Activated T-cell treated with anti-CD3 and anti-CD28 coated beads for 24 hours (primary cell): ENCODE data around the gene FBLN1.
"Not testable (repeated sequence)": the region's sequence is repeated elsewhere in the genome, so short reads cannot be mapped to it uniquely, and the experiment has no call there.

ENCODE experiments used
- DNase-seq: peaks from one replicate; pipeline ENCODE4 v3.0.0-alpha.2; 2020; ENCODE audit warnings: low read depth

The FBLN1 gene

DNA sequence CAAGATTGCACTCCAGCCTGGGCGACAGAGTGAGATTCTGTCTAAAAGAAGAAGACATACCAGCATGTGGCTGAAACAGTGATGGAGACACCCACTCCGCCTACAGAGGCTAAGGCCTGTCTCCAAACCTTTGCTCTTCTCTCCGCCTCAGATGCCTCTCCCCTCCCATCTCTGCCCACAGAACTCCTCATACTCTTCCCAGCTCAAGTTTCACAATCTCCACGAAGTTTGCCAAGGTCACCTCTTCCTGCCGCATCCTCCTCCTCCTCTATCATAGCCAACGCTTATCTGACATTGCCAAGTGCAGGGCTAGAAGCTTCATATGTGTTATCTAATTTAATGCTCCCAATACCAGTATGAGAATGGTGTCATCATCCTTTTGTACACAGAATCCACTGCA, 25.9 kb upstream of the FBLN1 start:
- no peak for DNase-seq

DNA sequence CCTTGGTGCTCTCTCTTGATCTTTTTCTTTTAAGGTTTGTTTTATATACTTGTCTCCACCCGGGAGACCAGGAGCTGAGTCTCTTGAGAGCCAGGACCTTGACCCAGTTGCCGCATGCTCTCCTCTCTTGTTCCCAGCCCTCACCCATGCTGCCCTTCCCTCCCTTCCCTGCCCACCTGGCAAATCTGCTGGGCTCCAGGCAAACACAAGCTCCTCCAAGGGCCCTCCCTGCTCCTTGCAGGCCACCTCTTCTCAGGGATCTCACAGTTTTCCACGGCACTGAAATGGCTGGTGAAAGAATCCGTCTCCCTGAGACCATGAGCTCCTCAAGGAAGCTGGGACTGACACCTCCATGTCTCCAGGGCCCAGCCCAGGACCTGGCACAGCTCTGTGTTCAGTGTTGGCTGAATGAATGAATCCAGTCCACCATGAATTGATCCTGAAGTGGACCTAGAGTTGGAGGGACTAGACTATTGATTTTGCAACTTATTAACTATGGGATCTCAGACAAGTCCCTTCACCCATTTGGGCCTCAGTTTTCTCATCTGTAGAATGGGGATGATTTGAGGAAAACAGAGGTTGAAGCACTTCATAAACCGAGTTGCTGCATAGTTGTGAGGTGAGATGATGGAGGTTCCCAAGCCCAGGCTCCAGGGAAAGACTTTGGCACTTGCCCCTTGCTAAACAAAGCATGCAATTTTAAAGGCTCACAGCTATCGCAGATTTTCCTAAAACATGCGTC, 25.1 kb upstream of the FBLN1 start:
- no peak for DNase-seq

DNA sequence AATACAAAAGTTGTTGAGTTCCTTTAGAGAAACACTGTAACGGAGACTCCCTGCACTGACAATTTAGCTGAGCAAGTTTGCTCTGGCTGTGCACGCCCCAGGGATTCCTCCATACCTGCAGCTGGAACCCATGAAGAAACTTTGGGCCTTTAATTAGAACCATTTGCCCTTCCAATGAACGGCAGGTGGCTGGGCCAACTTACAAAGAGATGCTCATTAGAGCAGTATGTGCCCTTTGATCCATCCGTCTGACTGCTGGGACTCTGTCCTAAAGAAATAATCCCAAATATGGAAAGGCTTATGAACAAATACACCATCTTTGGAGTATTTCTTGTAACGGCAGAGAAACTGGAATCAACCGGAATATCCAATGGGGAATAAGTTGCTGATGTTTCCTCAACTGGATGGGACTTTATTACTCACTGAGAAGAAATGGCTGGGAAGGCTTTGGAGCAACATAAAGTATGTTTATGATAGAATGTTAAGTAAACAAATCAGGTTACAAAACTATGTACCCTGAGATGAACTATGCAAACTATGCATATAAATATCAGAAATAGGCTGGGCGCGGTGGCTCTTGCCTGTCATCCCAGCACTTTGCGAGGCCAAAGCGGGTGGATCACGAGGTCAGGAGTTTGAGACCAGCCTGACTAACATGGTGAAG, 24.4 kb upstream of the FBLN1 start:
- DNase-seq = no peak

DNA sequence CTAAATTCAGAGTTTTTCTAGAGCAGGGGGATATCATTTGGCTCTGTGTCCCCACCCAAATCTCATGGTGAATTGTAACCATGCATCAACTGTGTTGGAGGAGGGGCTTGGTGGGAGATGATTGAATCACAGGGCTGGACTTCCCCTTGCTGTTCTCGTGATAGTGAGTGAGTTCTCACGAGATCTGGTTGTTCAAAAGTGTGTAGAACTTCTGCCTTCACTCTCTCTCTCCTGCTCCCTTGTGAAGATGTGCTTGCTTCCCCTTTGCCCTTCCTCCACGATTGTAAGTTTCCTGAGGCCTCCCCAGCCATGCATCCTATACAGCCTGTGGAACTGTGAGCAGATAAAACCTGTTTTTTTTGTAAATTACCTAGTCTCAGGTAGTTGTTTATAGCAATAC, 22.0 kb upstream of the FBLN1 start:
- DNase-seq = no peak

DNA sequence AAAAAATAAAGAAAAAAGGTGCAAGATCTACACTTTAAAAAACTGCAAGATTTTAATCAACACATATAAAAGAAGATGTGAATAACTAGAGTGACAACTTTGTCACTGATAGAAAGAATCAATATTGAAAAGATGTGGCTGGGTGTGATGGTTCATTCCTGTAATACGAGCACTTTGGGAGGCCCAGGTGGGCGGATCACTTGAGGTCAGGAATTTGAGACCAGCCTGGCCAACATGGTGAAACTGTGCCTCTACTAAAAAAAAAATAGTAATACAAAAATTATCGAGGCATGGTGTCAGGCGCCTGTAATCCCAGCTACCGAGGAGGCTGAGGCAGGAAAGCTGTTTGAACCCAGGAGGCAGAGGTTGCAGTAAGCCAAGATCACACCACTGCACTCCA, 21.0 kb upstream of the FBLN1 start:
- no peak for DNase-seq

DNA sequence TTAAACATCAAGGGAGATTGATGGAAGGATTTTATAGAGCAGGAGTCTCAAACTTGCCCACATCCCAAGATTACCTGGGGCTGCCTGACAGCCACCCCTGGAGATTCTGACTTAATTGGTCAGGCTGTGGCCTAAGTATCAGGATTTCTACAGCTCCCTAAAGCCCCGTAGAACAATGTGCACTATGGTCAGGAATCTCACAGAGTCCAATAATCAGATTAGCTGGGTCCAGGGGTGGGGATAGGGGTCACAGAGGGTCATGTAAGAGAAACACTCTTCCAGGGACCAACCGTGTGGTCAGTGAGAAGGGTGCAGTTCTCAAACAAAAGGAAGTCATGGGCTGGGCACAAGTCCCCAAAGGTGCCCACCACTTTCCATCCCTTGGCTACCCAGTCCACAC, 20.5 kb upstream of the FBLN1 start:
- DNase-seq = no peak

DNA sequence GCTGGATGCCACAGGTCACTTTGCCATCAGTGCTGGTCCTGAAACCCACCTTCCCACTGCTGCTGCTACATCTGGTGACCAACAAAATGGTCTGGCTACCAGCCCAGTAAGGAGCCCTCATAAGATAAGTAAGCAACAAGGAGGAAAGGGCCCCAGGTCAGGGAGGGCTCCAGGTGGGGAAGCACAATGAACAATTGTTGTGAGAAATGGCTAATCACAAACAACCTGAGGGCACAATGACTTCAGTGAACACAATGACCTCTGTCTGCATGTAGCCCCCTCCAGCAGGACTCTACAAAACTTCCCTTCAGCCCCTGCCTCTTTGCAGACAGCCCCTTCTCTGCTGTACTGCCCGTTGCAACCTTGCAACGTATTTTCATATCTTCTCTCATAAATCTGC, 19.4 kb upstream of the FBLN1 start:
- no peak for DNase-seq

DNA sequence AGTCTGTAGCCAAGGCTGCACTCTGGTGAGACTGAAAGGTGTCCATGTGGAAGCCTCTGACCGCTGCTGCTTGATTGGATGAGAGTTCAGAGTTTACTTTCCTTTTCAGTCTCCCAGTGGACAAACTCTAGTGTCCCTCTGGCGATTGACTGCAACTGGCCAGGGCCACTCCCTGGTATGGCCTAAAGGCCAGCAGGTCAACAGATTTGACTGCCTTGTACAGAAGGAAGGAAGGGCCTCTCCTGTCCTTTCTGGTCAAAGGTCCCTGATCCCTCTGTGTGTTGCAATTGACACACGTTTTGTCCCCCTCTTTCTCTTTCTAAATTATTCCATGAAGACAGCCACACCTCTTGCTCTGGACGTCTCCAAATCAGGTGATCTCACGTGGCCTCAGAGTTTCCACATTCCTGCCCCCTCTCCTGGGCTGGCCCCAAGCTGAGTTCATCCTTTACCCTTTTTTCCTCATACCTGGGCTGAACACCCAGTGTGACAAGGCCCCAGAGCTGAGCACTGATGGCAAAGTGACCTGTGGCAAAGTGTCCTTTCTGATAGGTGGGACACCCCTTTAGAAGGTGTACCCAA, 18.7 kb upstream of the FBLN1 start:
- no peak for DNase-seq

DNA sequence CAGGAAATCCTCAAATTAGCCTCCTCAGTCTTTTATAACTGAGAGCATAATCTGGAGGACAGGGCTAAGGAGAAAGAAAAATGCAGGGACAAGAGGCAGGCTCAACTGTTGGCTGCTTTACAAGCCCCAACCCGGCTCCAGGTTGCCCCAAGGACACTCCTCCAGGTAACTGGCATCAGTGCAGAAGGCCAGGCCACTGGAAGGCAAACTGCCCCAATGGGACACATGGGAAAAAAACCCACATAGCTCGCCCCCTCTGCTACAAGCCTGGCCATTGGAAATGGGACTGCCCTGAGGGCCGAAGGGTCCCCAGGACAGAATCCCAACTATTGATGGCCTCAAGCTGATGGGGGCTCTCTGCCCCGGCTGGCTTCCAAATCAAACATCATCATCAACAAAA, 17.9 kb upstream of the FBLN1 start:
- DNase-seq = no peak

DNA sequence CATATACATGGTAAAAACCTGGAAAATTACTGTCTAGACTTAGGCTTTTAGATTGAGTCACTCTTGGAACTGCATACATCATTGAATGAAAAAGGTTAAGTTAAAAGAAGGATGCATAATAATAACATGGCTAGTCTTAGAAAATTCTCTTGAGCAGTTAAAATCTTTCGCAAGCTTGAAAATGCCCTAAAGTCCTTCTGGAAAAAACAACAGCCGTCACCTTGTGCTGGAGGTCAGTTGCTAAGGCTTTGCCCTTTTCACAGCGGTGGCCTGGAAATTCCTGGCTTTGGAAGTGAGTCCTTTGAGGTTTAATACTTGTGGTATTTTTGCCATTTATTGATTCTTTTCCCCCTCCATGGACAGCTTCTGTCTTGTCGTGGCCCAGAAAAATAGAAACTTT, 17.4 kb upstream of the FBLN1 start:
- DNase-seq = no peak

DNA sequence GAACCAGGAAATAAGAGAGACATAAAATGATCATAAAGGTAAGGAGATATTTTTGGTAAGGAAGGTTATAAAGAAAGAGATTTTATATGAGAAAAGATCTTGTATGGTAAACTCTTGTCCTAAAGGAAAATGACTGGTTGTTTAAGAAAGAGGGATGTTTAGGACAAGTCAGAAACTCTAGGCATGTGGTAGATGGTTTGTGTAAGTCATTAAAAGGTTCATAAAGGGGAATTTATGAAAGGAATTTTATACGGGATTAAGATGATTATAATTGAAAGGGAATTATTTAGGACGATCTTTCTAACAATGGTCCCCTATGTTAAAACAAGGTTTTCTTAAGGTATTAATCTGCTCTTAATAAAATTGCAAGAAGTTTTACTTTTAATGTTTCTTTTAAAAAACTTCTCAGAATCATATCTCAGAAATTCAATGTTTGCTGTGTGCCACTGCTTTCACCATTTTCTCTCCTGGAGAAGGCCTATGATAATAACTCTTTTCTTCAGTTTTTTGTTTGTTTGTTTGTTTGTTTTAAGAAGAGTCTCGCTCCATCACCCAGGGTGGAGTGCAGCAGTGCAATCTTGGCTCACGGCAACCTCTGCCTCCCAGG, 13.8 kb upstream of the FBLN1 start:
- DNase-seq = no peak

DNA sequence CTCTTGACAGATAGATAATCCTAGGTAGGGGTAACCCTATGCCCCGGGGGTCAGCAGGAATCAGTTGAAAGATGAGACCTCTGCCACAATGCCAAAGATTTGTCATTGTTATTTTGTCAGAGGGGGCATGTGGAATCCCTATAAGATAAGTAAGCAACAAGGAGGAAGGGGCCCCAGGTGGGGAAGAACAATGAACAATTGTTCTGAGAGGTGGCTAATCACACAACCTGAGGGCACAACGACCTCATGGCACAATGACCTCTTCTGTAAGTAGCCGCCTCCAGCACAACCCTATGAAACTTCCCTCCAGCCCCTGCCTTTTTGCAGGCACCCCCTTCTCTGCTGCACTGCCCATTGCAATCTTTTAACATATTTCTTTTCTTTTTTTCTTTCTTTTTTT, 11.8 kb upstream of the FBLN1 start:
- DNase-seq = no peak

DNA sequence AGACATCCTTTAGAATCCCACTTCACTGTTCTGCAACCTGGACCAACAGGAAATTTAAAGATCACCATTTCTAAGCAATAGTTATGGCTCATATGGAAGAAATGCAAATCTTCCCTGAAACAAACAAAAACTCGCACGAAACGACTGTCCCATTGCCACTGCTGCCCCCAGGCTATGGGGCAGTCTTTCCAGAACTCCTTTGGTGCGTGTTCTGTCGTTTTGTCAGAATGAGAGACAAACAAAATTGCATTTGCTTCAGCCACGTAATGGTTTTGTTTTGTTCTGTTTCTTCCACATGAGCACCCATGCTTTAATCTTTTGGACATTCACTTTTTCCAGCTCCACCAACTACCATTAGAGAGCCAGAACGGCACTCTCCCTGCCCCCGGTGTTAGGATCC, 10.8 kb upstream of the FBLN1 start:
- no peak for DNase-seq

DNA sequence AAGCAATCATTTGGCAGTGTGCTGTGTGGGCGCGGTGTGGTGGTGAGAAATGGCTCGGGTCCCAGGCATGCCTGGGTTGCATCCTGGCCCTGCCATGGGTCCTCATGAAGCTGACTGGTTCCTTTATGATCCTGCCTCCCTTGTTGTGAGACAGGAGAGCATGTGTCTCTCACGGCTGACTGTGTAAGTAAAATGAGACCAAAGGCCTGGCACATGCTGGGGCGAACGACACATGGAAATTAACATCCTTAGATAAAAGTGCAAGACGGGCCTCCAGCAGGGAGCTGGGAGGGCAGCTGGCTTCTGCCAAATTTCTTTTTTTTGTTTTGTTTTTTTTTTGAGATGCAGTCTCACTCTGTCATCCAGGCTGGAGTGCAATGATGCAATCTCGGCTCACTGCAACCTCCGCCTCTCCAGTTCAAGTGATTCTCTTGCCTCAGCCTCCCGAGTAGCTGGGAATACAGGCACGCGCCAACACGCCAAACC, 9.4 kb upstream of the FBLN1 start:
- DNase-seq = no peak

DNA sequence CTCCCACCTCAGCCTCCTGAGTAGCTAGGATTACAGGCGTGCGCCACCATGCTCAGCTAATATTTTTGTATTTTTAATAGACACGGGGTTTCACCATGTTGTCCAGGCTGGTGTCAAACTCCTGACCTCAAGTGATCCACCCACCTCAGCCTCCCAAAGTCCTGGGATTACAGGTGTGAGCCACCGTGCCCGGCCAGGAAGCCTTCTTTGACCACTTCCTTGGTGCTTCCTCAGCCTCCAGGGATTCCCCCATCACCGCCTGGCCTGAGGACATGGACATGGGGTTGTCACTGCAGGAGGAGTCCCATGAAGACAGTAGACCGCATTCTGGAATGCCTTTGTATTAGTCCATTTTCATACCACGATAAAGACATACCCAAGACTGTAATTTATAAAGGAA, 8.4 kb upstream of the FBLN1 start:
- DNase-seq = not testable (repeated sequence)

DNA sequence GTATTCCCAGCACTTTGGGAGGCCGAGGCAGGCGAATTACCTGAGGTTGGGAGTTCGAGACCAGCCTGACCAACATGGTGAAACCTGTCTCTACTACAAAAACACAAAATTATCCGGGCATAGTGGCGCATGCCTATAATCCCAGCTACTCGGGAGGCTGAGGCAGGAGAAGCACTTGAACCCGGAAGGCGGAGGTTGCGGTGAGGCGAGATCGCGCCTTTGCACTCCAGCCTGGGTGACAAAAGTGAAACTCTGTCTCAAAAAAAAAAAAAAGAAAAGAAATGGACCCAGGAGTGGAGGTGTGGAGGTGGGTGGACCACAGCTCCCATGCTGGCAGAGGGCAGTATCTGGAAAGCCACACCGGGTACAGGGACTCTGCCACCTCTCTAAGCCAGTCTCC, 7.1 kb upstream of the FBLN1 start:
- DNase-seq = not testable (repeated sequence)

DNA sequence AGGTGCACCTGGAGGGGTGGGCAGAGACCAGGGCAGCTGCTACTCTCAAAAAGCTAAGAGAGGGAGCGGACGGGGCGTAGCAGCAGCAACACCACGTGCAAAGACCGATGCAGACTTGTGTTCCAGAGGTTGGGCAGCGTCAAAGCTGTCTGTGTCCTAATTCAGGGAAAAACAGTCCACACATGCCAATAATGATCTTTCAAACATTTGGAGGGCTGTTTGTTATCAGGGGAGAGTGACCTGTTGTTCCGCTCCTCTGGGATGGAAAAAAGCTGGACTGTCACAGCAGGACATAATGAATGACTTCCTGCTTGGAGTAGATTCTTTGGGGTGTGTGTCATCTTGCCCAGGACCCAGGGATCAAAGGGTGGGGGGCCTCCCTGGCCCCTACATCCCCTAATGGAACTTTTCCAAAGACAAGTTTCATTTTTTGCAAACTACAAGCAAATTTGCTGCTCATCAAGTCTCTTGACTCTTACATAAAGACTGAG, 6.2 kb upstream of the FBLN1 start:
- no peak for DNase-seq

DNA sequence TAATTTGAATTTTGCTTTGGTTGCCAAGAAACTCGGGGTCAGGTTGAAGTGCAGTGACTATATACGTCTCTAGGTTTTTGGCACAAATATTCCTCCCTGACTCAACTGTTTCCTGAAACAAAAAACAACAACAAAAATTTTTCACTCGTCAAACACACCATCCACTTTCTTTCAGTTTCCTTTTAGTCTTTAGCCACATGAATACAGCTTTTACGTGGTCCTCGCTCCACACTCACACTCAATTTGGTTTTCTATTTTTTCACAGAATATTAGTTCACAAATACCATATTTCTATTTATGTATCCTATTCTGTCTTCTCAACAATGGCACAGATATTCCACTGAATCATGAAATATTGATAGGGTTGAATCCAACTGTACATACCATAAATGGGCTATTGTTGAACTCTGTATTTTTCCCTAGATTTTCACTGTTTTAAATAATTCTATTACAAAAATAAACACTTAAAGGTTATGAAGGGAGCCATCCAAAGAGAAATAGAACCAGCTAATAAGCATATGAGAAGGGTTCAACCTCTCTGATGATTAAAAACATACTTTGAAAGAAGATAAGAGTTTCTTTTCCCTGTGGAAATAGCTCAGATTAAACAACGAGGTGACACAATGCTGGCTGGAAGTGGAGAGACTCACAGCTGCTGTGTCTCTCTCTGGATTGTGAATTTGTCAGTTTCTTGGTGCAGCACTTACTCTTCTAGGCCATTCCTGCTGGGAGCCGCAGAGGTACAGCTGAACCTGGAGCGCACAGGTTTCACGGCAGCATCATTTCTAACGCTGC, 5.1 kb upstream of the FBLN1 start:
- DNase-seq = no peak

DNA sequence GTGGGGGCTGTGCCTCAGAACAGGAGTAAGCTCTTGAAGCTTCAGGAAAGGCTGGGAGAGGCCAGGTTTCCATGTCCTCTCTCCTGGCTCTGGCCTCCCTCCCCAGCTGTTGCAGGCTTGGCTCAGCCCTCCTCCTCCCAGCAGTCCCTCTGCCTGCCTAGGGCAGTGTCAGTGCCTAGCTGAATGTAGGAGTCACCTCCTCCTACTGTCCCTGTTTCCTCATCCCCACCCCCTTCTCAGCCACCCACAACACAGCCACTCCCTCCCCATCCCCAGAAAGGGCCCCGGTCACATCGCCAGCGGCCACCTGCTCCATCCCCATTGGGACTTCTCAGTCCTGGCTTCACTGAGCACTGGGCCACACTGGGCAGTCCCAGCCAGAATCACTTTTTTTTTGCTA, 2.9 kb upstream of the FBLN1 start:
- no peak for DNase-seq

DNA sequence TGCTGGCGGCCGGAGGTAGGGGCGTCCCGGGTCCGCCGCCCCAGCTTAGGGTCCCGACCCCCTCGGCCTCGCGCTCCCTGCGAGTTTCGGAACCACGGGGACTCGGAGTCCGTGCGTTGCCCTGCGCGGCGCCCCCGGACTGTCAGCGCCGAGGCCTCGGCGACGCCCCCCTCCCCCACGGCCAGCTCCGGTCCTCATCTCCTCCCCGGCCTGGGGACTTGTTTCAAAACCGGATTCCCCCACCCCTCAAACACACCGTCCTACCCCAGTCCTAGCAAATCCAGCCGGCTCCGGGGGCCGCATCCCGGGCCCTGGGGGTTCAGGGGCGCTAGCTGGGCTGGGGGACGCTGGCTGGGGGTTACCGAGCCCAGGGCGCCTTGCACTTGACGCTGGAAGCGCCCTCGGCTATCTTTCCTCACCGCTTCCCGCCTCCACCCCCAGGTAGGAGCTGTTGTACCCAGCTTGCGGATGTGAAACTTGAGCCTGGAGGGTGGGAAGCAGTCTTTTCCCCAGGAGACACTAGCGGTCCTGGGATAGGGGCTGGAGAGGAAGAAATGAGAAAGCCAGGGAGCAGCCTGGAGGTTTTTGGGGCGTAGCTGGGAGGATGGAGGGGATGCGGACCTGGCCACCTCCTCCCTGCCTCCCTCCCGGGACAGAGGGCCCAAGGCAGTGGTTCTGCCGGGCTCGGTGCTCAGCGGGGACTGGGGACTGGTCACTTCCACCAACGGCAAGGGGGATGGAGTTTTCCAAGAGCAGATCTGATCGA, 550 bp downstream of the FBLN1 start:
- DNase-seq = no peak

DNA sequence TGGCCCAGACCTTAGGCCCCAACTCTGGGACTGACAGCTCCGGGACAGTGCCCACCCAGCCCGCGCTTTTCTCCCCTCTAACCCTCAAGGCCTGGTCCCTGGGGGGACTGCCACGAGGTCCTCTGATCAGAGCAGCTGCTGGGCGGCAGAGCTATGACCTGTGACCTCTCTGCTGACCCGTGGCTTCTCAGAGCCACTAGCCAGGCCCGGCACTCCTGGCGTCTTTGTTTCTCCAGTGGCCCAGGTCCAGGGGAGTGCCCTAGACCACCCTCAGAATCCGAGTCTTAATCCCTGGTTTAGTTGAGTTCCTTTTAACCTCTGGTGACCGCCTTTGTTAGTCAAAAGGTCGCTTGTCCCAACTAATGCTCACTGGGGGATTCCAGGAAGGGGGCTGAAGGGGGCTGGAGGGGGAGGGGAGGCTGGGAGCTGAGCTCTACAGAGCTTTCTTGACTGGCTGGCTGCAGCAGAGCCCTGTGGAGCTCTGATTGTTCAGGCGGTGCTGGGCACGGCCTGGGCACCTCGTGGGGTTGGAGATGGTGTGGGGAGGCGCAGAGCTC, 1.2 kb downstream of the FBLN1 start:
- no peak for DNase-seq
